Pancreas (tissue), 10 donors: Measurements from ENCODE around the gene RCBTB2. TPM values are rescaled to one million over a fixed set of nuclear protein-coding genes. Genes with fewer than 3 reads are reported as not detected.

Experiments
- ATAC-seq, 4 donors: fragments of 200-7000 bp; cut with Tn5 transposase; one replicate each; pipeline versions ENCODE4 v1.8.0 to v1.9.1; 2020; ENCODE audit warnings: mild to moderate bottlenecking in 4 of 4, moderate library complexity in 4 of 4
- DNase-seq, 6 donors: peaks; one replicate each; pipeline ENCODE4 v3.0.0-alpha.2; 2020
- FAIRE-seq: peaks from 2 replicates; lab custom pipeline; 2012; peaks lifted over from hg19 to GRCh38; lab: Jason Lieb, UNC
- H3K27ac ChIP-seq, 4 donors: fragments of 200-600 bp; sonication (generic); 1 replicate in 3 of 4; 2 replicates in 1 of 4; pipeline versions ENCODE4 v1.5.0 to v1.8.0; 2020
- H3K27me3 ChIP-seq, 4 donors: fragments of 200-600 bp; one replicate each; pipeline ENCODE4 v1.8.0; 2021
- H3K36me3 ChIP-seq, 3 donors: fragments of 200-600 bp; sonication (generic) in 1 of 3; one replicate each; pipeline versions ENCODE4 v1.5.0 to v1.8.0; 2020 to 2021
- H3K4me1 ChIP-seq, 3 donors: fragments of 200-600 bp; one replicate each; pipeline ENCODE4 v1.8.0; 2021
- H3K4me3 ChIP-seq, 4 donors: fragments of 200-600 bp; sonication (generic) in 2 of 4; one replicate each; pipeline versions ENCODE4 v1.5.0 to v1.8.0; 2020 to 2021
- H3K9me3 ChIP-seq, 4 donors: fragments of 200-600 bp; one replicate each; pipeline ENCODE4 v1.8.0; 2021
- CTCF ChIP-seq, 4 donors: fragments of 200-600 bp; sonication (generic) in 3 of 4; IDR thresholded peaks; one replicate each; pipeline versions ENCODE4 v1.5.0 to v1.8.0; 2021; ENCODE audit warnings: antibody characterized with exemption in 4 of 4
- WGBS, 2 donors: extraction: QIAGEN DNeasy Blood & Tissue Kit; methylation state at CpG; one replicate each; pipeline ENCODE4 v1.1.7; 2013; 5-methylcytosine and 5-hydroxymethylcytosine counted together
- intact Hi-C, 3 donors: fragments of 100-400 bp; cut with DNase I; formaldehyde crosslinking; loops; one replicate each; pipeline versions ENCODE4 v1.11.1 to v1.14.2; 2022
- polyA plus RNA-seq, 2 donors: library from polyadenylated mRNA; stranded (reverse); fragments of 200-250 nt; gene quantifications; one replicate each; pipeline ENCODE4 v1.2.3, GENCODE V29; 2013
- total RNA-seq, 6 donors: library from RNA; stranded (reverse); fragmentation: NEBNext Ultra II Directional in 4 of 6; extraction: Animal tissue kit (Norgen Biotek cat#: 25700) in 4 of 6; gene quantifications; one replicate each; pipeline versions ENCODE4 v1.2.1 to v1.2.4, GENCODE V29; 2021 to 2023
- donor health status: healthy with polysubstance abuse.
- donor health status: DM: no; HTN: no; CAD: no; lungs with moderate emphysema.
- donor health status: DM: no; HTN: no; CAD: no.
- donor health status: control.
- donor health status: control.
- donor health status: Bipolar disorder and iron deficiency.
- donor health status: DM: yes; HTN: yes; CAD: no.
- donor health status: DM: no; HTN: no; CAD: no.
- donor health status: DM: no; HTN: no; CAD: no.
- donor health status: DM: yes; HTN: yes; CAD: no.

The RCBTB2 gene
- total and polyA plus RNA-seq, 8 donors, result 2.7 to 9.7 (median 4.9) TPM

- no peak for TF ChIP-seq CTCF (IDR thresholded peaks at IDR 0.05)
- no peaks in the 10 kb centered on the region for H3K36me3 ChIP-seq
- WGBS, 2 donors, result 71 to 77% methylated on average over 7 of the region's 7 CpGs
- H3K27ac ChIP-seq, result no peak overlapping the region
- intact Hi-C loops, result loop anchor here in 2 of 3 donors (10.0 kb wide), 2 partner anchors 235 to 445 kb away; no protein-coding TSS in a partner anchor
- H3K4me1 ChIP-seq, result peaks cover 0 to 11% (median 8%) of the 10 kb centered on the region in 3 donors
- DNase-seq (peak in 1 of 6 donors; percentile 31), FAIRE-seq (no peak), ATAC-seq (peak in 3 of 4 donors; percentile 28 to 65 (median 55))
- H3K4me3 ChIP-seq, result no peak overlapping the region
- H3K9me3 ChIP-seq, result no peaks in the 10 kb centered on the region
- no peaks in the 10 kb centered on the region for H3K27me3 ChIP-seq
Measured at GRCh38 chr13:48579165-48579918, 46.5 kb upstream of the RCBTB2 start.

GRCh38 chr13:48578516-48579164 lies 45.8 kb upstream of the RCBTB2 start:
- Histone ChIP-seq H3K27ac (peak overlapping the region in 1 of 4 donors; percentile 15), H3K4me3 (no peak overlapping the region), H3K9me3 (no peaks in the 10 kb centered on the region), H3K4me1 (peaks cover 0 to 5% (median under 1%) of the 10 kb centered on the region in 3 donors), H3K27me3 (no peaks in the 10 kb centered on the region), H3K36me3 (no peaks in the 10 kb centered on the region)
- FAIRE-seq (no peak), ATAC-seq (peak in 1 of 4 donors; percentile 10), DNase-seq (no peak)
- TF ChIP-seq CTCF (IDR thresholded peaks at IDR 0.05), result no peak
- intact Hi-C loops, result loop anchor here in 2 of 3 donors (10.0 kb wide), 2 partner anchors 234 to 444 kb away; no protein-coding TSS in a partner anchor
- WGBS, 2 donors, result 78 to 87% methylated on average over 3 of the region's 3 CpGs

GRCh38 chr13:48576448-48577010 lies 43.6 kb upstream of the RCBTB2 start:
- no peaks in the 10 kb centered on the region for H3K27me3 ChIP-seq
- intact Hi-C loops, result loop anchor here in 2 of 3 donors (10.0 kb wide), 2 partner anchors 232 to 442 kb away; no protein-coding TSS in a partner anchor
- TF ChIP-seq CTCF (IDR thresholded peaks at IDR 0.05), result no peak
- ATAC-seq (no peak), FAIRE-seq (no peak), DNase-seq (no peak)
- no peak overlapping the region for H3K4me3 ChIP-seq
- peaks cover 0 to 5% (median 0%) of the 10 kb centered on the region in 3 donors for H3K4me1 ChIP-seq
- no peak overlapping the region for H3K27ac ChIP-seq
- no peaks in the 10 kb centered on the region for H3K9me3 ChIP-seq
- H3K36me3 ChIP-seq, result no peaks in the 10 kb centered on the region
- WGBS, 2 donors, result 65 to 68% methylated on average over 5 of the region's 5 CpGs

GRCh38 chr13:48575031-48575430 lies 42.2 kb upstream of the RCBTB2 start:
- 80 to 89% methylated on average over 5 of the region's 5 CpGs for WGBS, 2 donors

More at GRCh38 chr13:48575031-48575430, 42.2 kb upstream of the RCBTB2 start:
- Histone ChIP-seq H3K36me3 (no peaks in the 10 kb centered on the region), H3K4me3 (no peak overlapping the region), H3K9me3 (no peaks in the 10 kb centered on the region), H3K27me3 (no peaks in the 10 kb centered on the region), H3K27ac (no peak overlapping the region), H3K4me1 (peaks cover 0 to under 1% (median 0%) of the 10 kb centered on the region in 3 donors)
- DNase-seq (no peak), FAIRE-seq (no peak), ATAC-seq (peak in 2 of 4 donors; percentile 11 to 23)
- intact Hi-C loops, result loop anchor here in 2 of 3 donors (10.0 kb wide), 2 partner anchors 230 to 440 kb away; no protein-coding TSS in a partner anchor
- TF ChIP-seq CTCF (IDR thresholded peaks at IDR 0.05), result no peak
